ENCODE data around the gene SERPINB8. TPM values are rescaled to one million over a fixed set of nuclear protein-coding genes. Genes with fewer than 3 reads are reported as not detected.

SERPINB8 gene
- total and polyA plus RNA-seq, 2 donors (not counting 1 experiment from before 2014, with no cell fraction given), result 14.4 to 22.1 TPM

DNA sequence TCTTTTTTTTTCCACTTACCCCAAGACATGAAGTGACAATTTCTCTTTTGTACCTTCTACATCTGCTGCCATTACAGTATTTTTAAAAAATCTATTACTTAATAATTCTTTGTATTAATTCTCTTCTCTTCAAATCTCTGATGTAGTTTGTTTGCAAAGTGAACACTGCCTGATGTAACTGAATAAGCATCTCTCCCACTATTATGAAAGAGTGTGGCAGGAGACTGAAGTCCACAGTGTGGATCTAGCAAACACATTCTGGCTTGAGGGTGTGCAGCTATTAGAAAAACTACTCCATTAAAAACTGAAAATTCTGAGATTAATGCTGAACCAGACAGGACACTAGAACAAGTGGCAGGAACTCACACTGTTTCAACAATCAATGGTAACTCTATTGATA is 5.0 kb upstream of the SERPINB8 start:
- CTCF ChIA-PET, result interaction anchor here (0.9 to 4.4 kb wide), 7 partner anchors 10 to 31 kb away, joined by 3 to 50 read pairs (median 18); no protein-coding TSS in a partner anchor
- H3K27me3 Mint-ChIP-seq, result peaks cover 4% of the 10 kb centered on the region
- ATAC-seq (ENCODE audit: low read depth), result no peak
- peaks cover 10% of the 10 kb centered on the region for H3K4me1 Mint-ChIP-seq
- H3K27me3 ChIP-seq (replicated peaks in 1 of 4; ENCODE audit: control extremely low read depth in 1 of 4, control insufficient read depth in 3 of 4, insufficient read depth in 4 of 4, low read length in 3 of 4), result no peaks in the 10 kb centered on the region
- intact Hi-C loops (cut with micrococcal nuclease), result no loop called here
- no peak for DNase-seq
- H2AFZ ChIP-seq (ENCODE audit: insufficient read depth, low read depth, low read length, poor library complexity, severe bottlenecking), result no peak overlapping the region
- H3K27ac ChIP-seq (ENCODE audit: low read length in 2 of 2), result no peak overlapping the region
- H3K79me2 ChIP-seq (ENCODE audit: control insufficient read depth, insufficient read depth, low read length), result peaks cover 7% of the 10 kb centered on the region
- no peak overlapping the region for H3K4me2 ChIP-seq (replicated peaks; ENCODE audit: low read depth, low read length, poor library complexity, severe bottlenecking)
- H3K4me3 ChIP-seq (ENCODE audit: control extremely low read depth in 1 of 5, extremely low read depth in 1 of 5, insufficient read depth in 1 of 5, low read depth in 2 of 5, low read length in 4 of 5), result no peak overlapping the region
- TF ChIP-seq EZH2 (IDR thresholded peaks at IDR 0.05; ENCODE audit: borderline replicate concordance, insufficient read depth, low read depth, low read length, poor library complexity, severe bottlenecking), result no peak
- TF ChIP-seq, protein P1, sequence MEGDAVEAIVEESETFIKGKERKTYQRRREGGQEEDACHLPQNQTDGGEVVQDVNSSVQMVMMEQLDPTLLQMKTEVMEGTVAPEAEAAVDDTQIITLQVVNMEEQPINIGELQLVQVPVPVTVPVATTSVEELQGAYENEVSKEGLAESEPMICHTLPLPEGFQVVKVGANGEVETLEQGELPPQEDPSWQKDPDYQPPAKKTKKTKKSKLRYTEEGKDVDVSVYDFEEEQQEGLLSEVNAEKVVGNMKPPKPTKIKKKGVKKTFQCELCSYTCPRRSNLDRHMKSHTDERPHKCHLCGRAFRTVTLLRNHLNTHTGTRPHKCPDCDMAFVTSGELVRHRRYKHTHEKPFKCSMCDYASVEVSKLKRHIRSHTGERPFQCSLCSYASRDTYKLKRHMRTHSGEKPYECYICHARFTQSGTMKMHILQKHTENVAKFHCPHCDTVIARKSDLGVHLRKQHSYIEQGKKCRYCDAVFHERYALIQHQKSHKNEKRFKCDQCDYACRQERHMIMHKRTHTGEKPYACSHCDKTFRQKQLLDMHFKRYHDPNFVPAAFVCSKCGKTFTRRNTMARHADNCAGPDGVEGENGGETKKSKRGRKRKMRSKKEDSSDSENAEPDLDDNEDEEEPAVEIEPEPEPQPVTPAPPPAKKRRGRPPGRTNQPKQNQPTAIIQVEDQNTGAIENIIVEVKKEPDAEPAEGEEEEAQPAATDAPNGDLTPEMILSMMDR (IDR thresholded peaks at IDR 0.05), result no peak
- peaks cover 4 to 7% of the 10 kb centered on the region in 2 donors for H3K4me1 ChIP-seq (ENCODE audit: control insufficient read depth in 2 of 2, insufficient read depth in 2 of 2, low read length in 2 of 2)
- no peaks in the 10 kb centered on the region for H4K20me1 ChIP-seq (ENCODE audit: control insufficient read depth, insufficient read depth, low read length, poor library complexity, severe bottlenecking)
- H3K4me3 Mint-ChIP-seq, result no peak overlapping the region
- POLR2A ChIA-PET, result no interaction called here
- no peaks in the 10 kb centered on the region for H3K9me3 Mint-ChIP-seq (ENCODE audit: insufficient read depth)
- H3K27ac Mint-ChIP-seq, result no peak overlapping the region
- H3K9ac ChIP-seq (ENCODE audit: low read length), result no peak overlapping the region
- H3K9me3 ChIP-seq (ENCODE audit: control extremely low read depth in 1 of 3, control insufficient read depth in 2 of 3, insufficient read depth in 1 of 3, low read length in 2 of 3), result no peaks in the 10 kb centered on the region
- no peaks in the 10 kb centered on the region for H3K36me3 ChIP-seq (replicated peaks in 1 of 2; ENCODE audit: control extremely low read depth in 1 of 2, control insufficient read depth in 1 of 2, extremely low read depth in 1 of 2, insufficient read depth in 2 of 2, low read length in 1 of 2)

DNA sequence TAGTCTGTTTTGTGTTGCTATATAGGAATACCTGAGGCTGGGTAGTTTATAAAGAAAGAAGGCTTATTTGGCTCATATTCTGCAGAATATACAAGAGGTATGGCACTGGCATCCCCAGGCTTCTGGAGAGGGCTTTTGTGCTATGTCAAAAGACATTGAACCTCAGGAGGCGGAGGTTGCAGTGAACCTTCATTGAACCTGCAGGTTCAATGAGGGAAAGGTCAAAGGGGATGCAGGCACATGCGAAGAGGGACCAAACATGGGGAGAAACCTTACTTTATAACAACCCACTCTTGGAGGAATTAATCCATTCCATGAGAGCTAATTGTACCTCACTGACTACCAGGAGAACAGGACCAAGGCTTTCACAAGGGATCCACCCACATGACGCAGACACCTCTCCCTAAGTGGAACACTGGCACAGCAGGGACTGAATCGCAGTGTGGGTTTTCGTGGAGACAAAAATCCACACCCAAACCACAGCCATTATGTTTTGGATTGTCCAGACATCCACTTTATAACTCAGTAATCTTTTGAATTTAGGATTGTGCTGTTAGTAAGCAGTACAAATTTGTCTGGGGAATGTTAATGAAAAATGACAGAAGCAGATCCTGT is 4.1 kb upstream of the SERPINB8 start:
- Histone ChIP-seq H3K27ac (ENCODE audit: low read length in 2 of 2) (no peak overlapping the region), H3K4me3 (ENCODE audit: control extremely low read depth in 1 of 5, extremely low read depth in 1 of 5, insufficient read depth in 1 of 5, low read depth in 2 of 5, low read length in 4 of 5) (no peak overlapping the region), H3K4me1 (ENCODE audit: control insufficient read depth in 2 of 2, insufficient read depth in 2 of 2, low read length in 2 of 2) (peaks cover 6 to 9% of the 10 kb centered on the region in 2 donors), H3K9me3 (ENCODE audit: control extremely low read depth in 1 of 3, control insufficient read depth in 2 of 3, insufficient read depth in 1 of 3, low read length in 2 of 3) (no peaks in the 10 kb centered on the region), H3K9ac (ENCODE audit: low read length) (no peak overlapping the region), H3K36me3 (replicated peaks in 1 of 2; ENCODE audit: control extremely low read depth in 1 of 2, control insufficient read depth in 1 of 2, extremely low read depth in 1 of 2, insufficient read depth in 2 of 2, low read length in 1 of 2) (no peaks in the 10 kb centered on the region), H2AFZ (ENCODE audit: insufficient read depth, low read depth, low read length, poor library complexity, severe bottlenecking) (no peak overlapping the region), H3K4me2 (replicated peaks; ENCODE audit: low read depth, low read length, poor library complexity, severe bottlenecking) (no peak overlapping the region), H3K27me3 (replicated peaks in 1 of 4; ENCODE audit: control extremely low read depth in 1 of 4, control insufficient read depth in 3 of 4, insufficient read depth in 4 of 4, low read length in 3 of 4) (no peaks in the 10 kb centered on the region), H3K79me2 (ENCODE audit: control insufficient read depth, insufficient read depth, low read length) (peaks cover 16% of the 10 kb centered on the region), H4K20me1 (ENCODE audit: control insufficient read depth, insufficient read depth, low read length, poor library complexity, severe bottlenecking) (no peaks in the 10 kb centered on the region)
- Mint-ChIP-seq H3K9me3 (ENCODE audit: insufficient read depth) (no peaks in the 10 kb centered on the region), H3K27me3 (no peaks in the 10 kb centered on the region), H3K27ac (no peak overlapping the region), H3K4me1 (peaks cover 15% of the 10 kb centered on the region), H3K4me3 (no peak overlapping the region)
- TF ChIP-seq, protein P1 (IDR thresholded peaks at IDR 0.05), result no peak
- TF ChIP-seq EZH2 (IDR thresholded peaks at IDR 0.05; ENCODE audit: borderline replicate concordance, insufficient read depth, low read depth, low read length, poor library complexity, severe bottlenecking), result no peak
- 100% methylated on average over 3 of the region's 5 CpGs for WGBS (ENCODE audit: insufficient coverage)
- ChIA-PET CTCF (interaction anchor here (2.6 to 4.4 kb wide), 3 partner anchors 9 to 30 kb away, joined by 10 to 50 read pairs (median 44); no protein-coding TSS in a partner anchor), POLR2A (no interaction called here)
- ATAC-seq (ENCODE audit: low read depth) (no peak), DNase-seq (no peak)
- intact Hi-C loops (cut with micrococcal nuclease), result no loop called here
